Smooth muscle cell (in vitro differentiated cells): ENCODE measurements around the gene ADAMTS2. TPM values are rescaled to one million over a fixed set of nuclear protein-coding genes. Genes with fewer than 3 reads are reported as not detected.

Experiments
- DNase-seq: peaks from one replicate; lab custom pipeline; 2025; ENCODE audit not compliant: unreplicated experiment; lab: John Stamatoyannopoulos, UW
- H2AFZ ChIP-seq: fragments of 200-600 bp; sonication (generic); 2 replicates; pipeline ENCODE4 v1.6.0; 2016; ENCODE audit warnings: antibody characterized with exemption, low read depth, mild to moderate bottlenecking
- H3F3A ChIP-seq: fragments of 200-600 bp; sonication (generic); 2 replicates; pipeline ENCODE4 v1.6.0; 2017; ENCODE audit warnings: antibody characterized with exemption, low read depth
- H3K27ac ChIP-seq: fragments of 200-600 bp; sonication (generic); 2 replicates; pipeline ENCODE4 v1.5.1; 2016; ENCODE audit warnings: low read depth, mild to moderate bottlenecking
- H3K27me3 ChIP-seq: fragments of 200-600 bp; sonication (generic); 2 replicates; pipeline ENCODE4 v1.6.1; 2016; ENCODE audit warnings: low read depth, mild to moderate bottlenecking
- H3K36me3 ChIP-seq: fragments of 200-600 bp; sonication (generic); 2 replicates; pipeline ENCODE4 v1.5.1; 2016; ENCODE audit warnings: low read depth
- H3K4me1 ChIP-seq: fragments of 200-600 bp; sonication (generic); 2 replicates; pipeline ENCODE4 v1.5.1; 2016; ENCODE audit warnings: low read depth
- H3K4me2 ChIP-seq: fragments of 200-600 bp; sonication (generic); 2 replicates; pipeline ENCODE4 v1.6.0; 2016; ENCODE audit warnings: mild to moderate bottlenecking
- H3K4me3 ChIP-seq: fragments of 200-600 bp; sonication (generic); 2 replicates; pipeline ENCODE4 v1.5.1; 2016; ENCODE audit warnings: mild to moderate bottlenecking
- H3K79me2 ChIP-seq: fragments of 200-600 bp; sonication (generic); 2 replicates; pipeline ENCODE4 v1.6.0; 2016; ENCODE audit warnings: low read depth, mild to moderate bottlenecking
- H3K9ac ChIP-seq: fragments of 200-600 bp; sonication (generic); 2 replicates; pipeline ENCODE4 v1.6.0; 2016; ENCODE audit warnings: low read depth
- H3K9me3 ChIP-seq: fragments of 200-600 bp; sonication (generic); replicated peaks from 2 replicates; pipeline ENCODE4 v1.5.1; 2016; ENCODE audit warnings: low read depth
- H4K20me1 ChIP-seq: fragments of 200-600 bp; sonication (generic); 2 replicates; pipeline ENCODE4 v1.6.0; 2016; ENCODE audit warnings: low read depth
- CTCF ChIP-seq: fragments of 200-600 bp; sonication (generic); IDR thresholded peaks from 2 replicates; pipeline ENCODE4 v1.5.1; 2017; ENCODE audit warnings: borderline replicate concordance, mild to moderate bottlenecking, antibody characterized with exemption; ENCODE audit not compliant: insufficient read depth, poor library complexity, severe bottlenecking
- WGBS: methylation state at CpG from one replicate; pipeline ENCODE4 v1.1.7; 2016; ENCODE audit warnings: low lambda C conversion rate; 5-methylcytosine and 5-hydroxymethylcytosine counted together
- polyA plus RNA-seq: library from polyadenylated mRNA; unstranded; fragments of >200 nt; fragmentation: Nextera tagmentation; extraction: Ambion mirVana; gene quantifications from 2 replicates; pipeline ENCODE4 v1.2.1, GENCODE V29; 2016
- total RNA-seq: library from RNA; depleted of rRNA; stranded (reverse); fragments of >200 nt; gene quantifications from 2 replicates; pipeline ENCODE4 v1.2.3, GENCODE V29; 2014

The ADAMTS2 gene
- total and polyA plus RNA-seq, 2 experiments from 2014 or later, result 22.8 to 37.5 TPM

- no peaks in the 10 kb centered on the region for H3K36me3 ChIP-seq
- no peak overlapping the region for H3K27ac ChIP-seq
- peaks cover 32% of the 10 kb centered on the region for H4K20me1 ChIP-seq
- H3K9ac ChIP-seq, result no peak overlapping the region
- no peaks in the 10 kb centered on the region for H3F3A ChIP-seq
- no peaks in the 10 kb centered on the region for H3K27me3 ChIP-seq
- no peak for TF ChIP-seq CTCF
- WGBS, result 75% methylated on average over 11 of the region's 11 CpGs
- no peaks in the 10 kb centered on the region for H3K4me1 ChIP-seq
- no peak overlapping the region for H3K4me3 ChIP-seq
- DNase-seq, result no peak
- no peak overlapping the region for H3K4me2 ChIP-seq
- H3K79me2 ChIP-seq, result no peaks in the 10 kb centered on the region
- H3K9me3 ChIP-seq, result no peaks in the 10 kb centered on the region
- H2AFZ ChIP-seq, result no peak overlapping the region
Observed at GRCh38 chr5:179323026-179323870, 22.0 kb downstream of the ADAMTS2 start.

- no peak overlapping the region for H2AFZ ChIP-seq
- no peaks in the 10 kb centered on the region for H3K79me2 ChIP-seq
- no peak overlapping the region for H3K4me2 ChIP-seq
- no peak for DNase-seq
- H3K9ac ChIP-seq, result no peak overlapping the region
- H4K20me1 ChIP-seq, result peaks cover 31% of the 10 kb centered on the region
- no peak overlapping the region for H3K4me3 ChIP-seq
- TF ChIP-seq CTCF, result no peak
- H3K36me3 ChIP-seq, result no peaks in the 10 kb centered on the region
- 91% methylated on average over 32 of the region's 32 CpGs for WGBS
- no peaks in the 10 kb centered on the region for H3K27me3 ChIP-seq
- no peaks in the 10 kb centered on the region for H3F3A ChIP-seq
- H3K9me3 ChIP-seq, result no peaks in the 10 kb centered on the region
- no peaks in the 10 kb centered on the region for H3K4me1 ChIP-seq
- no peak overlapping the region for H3K27ac ChIP-seq
Observed at GRCh38 chr5:179322071-179323025, 22.9 kb downstream of the ADAMTS2 start.

- 93% methylated on average over 10 of the region's 13 CpGs for WGBS
- no peaks in the 10 kb centered on the region for H3K4me1 ChIP-seq
Observed at GRCh38 chr5:179321206-179321987, 23.9 kb downstream of the ADAMTS2 start.

More at GRCh38 chr5:179321206-179321987, 23.9 kb downstream of the ADAMTS2 start:
- Histone ChIP-seq H3K4me3 (no peak overlapping the region), H3K4me2 (no peak overlapping the region), H3K9ac (no peak overlapping the region), H3K27ac (no peak overlapping the region), H2AFZ (no peak overlapping the region), H3K9me3 (no peaks in the 10 kb centered on the region), H3F3A (no peaks in the 10 kb centered on the region), H3K79me2 (no peaks in the 10 kb centered on the region), H3K27me3 (no peaks in the 10 kb centered on the region), H3K36me3 (no peaks in the 10 kb centered on the region), H4K20me1 (peaks cover 25% of the 10 kb centered on the region)
- DNase-seq, result no peak
- no peak for TF ChIP-seq CTCF
